Right ventricle myocardium inferior (tissue), 1 donor: ENCODE measurements around the gene C1orf116. TPM values are rescaled to one million over a fixed set of nuclear protein-coding genes. Genes with fewer than 3 reads are reported as not detected.
"Not testable (repeated sequence)": the region's sequence is repeated elsewhere in the genome, so short reads cannot be mapped to it uniquely, and the experiment has no call there.

Source experiments
- ATAC-seq: fragments of 200-7000 bp; cut with Tn5 transposase; one replicate; pipeline ENCODE4 v1.9.1; 2020; ENCODE audit warnings: mild to moderate bottlenecking, moderate library complexity
- DNase-seq: peaks from one replicate; pipeline ENCODE4 v3.0.0; 2021; ENCODE audit errors: missing footprints
- intact Hi-C: fragments of 100-400 bp; cut with DNase I; formaldehyde crosslinking; loops from one replicate; pipeline ENCODE4 v1.11.0; 2022
- total RNA-seq: library from RNA; stranded (reverse); fragmentation: NEBNext Ultra II Directional; extraction: Animal tissue kit (Norgen Biotek cat#: 25700); gene quantifications from one replicate; pipeline ENCODE4 v1.2.1, GENCODE V29; 2021
- donor health status: DM: no; HTN: yes; CAD: no; lungs with severe emphysema.

The C1orf116 gene
- total RNA-seq, 1 donor from 2014 or later: 1.2 TPM

- ATAC-seq (no peak), DNase-seq (no peak)
- intact Hi-C loops: no loop called here
These were observed 12.9 kb upstream of the C1orf116 start for GRCh38 chr1:207045453-207045852.

- ATAC-seq, DNase-seq, intact Hi-C loops: not testable (repeated sequence)
These were observed 8.8 kb upstream of the C1orf116 start for GRCh38 chr1:207041397-207041796.

GRCh38 chr1:207040181-207040533, 7.6 kb upstream of the C1orf116 start:
- no peak for DNase-seq

GRCh38 chr1:207039380-207040180, 7.0 kb upstream of the C1orf116 start:
- peak; percentile 93 for ATAC-seq
- no peak for DNase-seq
- intact Hi-C loops: no loop called here

More at GRCh38 chr1:207040181-207040533, 7.6 kb upstream of the C1orf116 start:
- ATAC-seq: no peak
- intact Hi-C loops: no loop called here

GRCh38 chr1:207036865-207037264, 4.3 kb upstream of the C1orf116 start:
- DNase-seq: no peak
- intact Hi-C loops: no loop called here
- no peak for ATAC-seq

GRCh38 chr1:207035877-207036551, 3.5 kb upstream of the C1orf116 start:
- intact Hi-C loops: no loop called here
- DNase-seq (no peak), ATAC-seq (no peak)

GRCh38 chr1:207034998-207035397, 2.4 kb upstream of the C1orf116 start:
- intact Hi-C loops: no loop called here
- ATAC-seq (no peak), DNase-seq (no peak)

- DNase-seq (no peak), ATAC-seq (no peak)
- intact Hi-C loops: no loop called here
These were observed 1.7 kb upstream of the C1orf116 start for GRCh38 chr1:207034208-207034607.

- no peak for DNase-seq
- ATAC-seq: no peak
- intact Hi-C loops: no loop called here
These were observed 746 bp upstream of the C1orf116 start for GRCh38 chr1:207033302-207033701.

GRCh38 chr1:207031632-207032264, 808 bp downstream of the C1orf116 start:
- no peak for DNase-seq
- peak; percentile 67 for ATAC-seq
- intact Hi-C loops: no loop called here

GRCh38 chr1:207031016-207031415, 1.5 kb downstream of the C1orf116 start:
- intact Hi-C loops: no loop called here
- ATAC-seq (no peak), DNase-seq (no peak)

GRCh38 chr1:207030522-207031009, 2.0 kb downstream of the C1orf116 start:
- no peak for ATAC-seq
- intact Hi-C loops: no loop called here
- DNase-seq: no peak

GRCh38 chr1:207029701-207030521, 2.6 kb downstream of the C1orf116 start:
- intact Hi-C loops: no loop called here
- DNase-seq (no peak), ATAC-seq (no peak)

GRCh38 chr1:207028884-207029650, 3.5 kb downstream of the C1orf116 start:
- intact Hi-C loops: no loop called here
- no peak for ATAC-seq
- no peak for DNase-seq

GRCh38 chr1:207027921-207028320, 4.6 kb downstream of the C1orf116 start:
- ATAC-seq (no peak), DNase-seq (no peak)
- intact Hi-C loops: no loop called here

- intact Hi-C loops: no loop called here
- no peak for DNase-seq
- no peak for ATAC-seq
These were observed 5.3 kb downstream of the C1orf116 start for GRCh38 chr1:207027206-207027777.

GRCh38 chr1:207026104-207026534, 6.4 kb downstream of the C1orf116 start:
- ATAC-seq (no peak), DNase-seq (no peak)
- intact Hi-C loops: no loop called here
